ENCODE measurements around the gene ACSM3.
A peak's percentile ranks its signal among the peaks of the same experiment; 100 is the strongest.

Gene ACSM3

DNA sequence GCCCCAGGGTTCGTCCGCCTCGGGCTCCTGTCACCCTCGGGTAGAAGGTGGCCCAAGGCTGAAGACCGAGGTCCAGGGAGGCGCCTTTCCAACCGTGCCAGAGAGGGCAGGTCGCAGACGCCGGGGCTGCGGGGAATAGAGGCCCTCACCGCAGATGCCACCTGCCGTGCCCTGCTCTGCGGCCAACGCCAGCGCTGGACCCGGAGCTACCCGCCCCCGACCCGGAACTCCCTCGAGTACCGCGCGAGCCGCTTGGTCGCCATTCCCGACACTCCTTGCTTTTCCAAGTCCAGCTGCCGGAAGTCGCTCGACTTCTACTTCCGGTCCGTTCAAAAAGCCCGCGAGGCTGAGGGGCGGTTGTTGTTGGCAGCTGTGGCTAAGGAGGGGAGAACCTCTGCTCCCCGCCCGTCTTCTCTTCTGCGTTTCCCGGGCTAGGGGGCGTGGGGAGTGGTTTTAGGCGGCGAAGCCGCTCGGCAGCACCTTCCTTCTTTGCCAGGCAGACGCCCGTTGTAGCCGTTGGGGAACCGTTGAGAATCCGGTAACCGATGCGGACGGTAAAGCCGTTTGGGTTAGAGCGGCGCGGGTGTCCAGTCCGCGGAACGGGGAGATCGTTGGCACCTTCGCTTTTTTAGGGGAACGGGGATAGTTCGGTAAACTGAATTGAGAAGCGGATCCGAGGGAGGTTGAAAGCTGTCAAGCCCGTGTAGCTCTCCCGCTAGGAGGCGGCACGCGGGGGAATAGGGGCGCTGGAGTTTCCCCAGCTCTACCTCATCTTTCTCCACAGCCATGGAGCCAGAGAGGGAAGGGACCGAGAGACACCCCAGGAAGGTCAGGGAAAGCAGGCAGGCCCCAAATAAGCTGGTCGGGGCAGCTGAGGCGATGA is 42.6 kb downstream of the ACSM3 start, which contains the start of the genes ERI2 and REXO5:
ERI2 (minus strand) TSS at position 305 of the 883 bp plus-strand sequence; CDS start at position 263, 42 bp downstream.
REXO5 (plus strand) TSS at position 360 of the 883 bp plus-strand sequence; CDS start at position 787, 427 bp downstream.
- DNase-seq (ENCODE audit: low read depth) = peak; percentile 70

DNA sequence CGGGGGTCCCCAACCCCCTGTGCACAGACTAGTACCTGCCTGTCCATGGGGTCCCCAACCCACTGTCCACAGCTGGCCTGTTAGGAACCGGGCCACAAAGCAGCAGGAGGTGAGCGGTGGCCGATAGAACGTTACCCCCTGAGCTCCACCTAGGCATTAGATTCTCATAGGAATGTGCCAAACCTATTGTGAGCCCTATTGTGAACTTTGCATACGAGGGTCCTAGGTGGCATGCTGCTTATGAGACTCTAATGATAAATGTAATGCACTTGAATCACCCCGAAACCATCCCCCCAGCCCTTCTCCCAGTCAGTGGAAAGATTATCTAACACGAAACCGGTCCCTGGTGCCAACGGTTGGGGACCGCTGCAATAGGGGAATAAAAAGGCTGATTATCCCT is 44.0 kb downstream of the ACSM3 start:
- DNase-seq (ENCODE audit: low read depth) = no peak

DNA sequence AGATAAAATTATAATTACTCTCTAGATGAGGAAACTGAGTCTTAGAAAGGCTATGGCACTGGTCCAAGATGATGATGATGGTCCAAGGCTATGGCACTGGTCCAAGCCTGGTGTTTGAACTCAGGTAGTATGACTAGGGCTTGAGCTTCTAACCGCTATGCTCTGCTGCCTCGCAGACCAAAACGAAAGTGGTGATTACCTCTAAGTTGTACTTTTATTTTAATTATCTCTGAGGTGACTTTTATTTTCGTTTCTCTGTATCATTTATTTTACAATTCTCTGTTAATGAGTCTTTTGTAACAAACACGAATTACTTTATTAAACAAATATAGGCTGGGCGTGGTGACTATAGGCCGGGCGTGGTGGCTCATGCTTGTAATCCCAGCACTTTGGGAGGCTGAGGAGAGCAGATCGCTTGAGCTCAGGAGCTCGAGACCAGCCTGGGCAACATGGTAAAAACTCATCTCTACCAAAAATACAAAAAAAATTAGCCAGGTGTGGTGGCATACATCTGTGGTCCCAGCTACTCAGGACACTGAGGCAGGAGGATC is 48.1 kb downstream of the ACSM3 start:
- DNase-seq (ENCODE audit: low read depth) = no peak

DNA sequence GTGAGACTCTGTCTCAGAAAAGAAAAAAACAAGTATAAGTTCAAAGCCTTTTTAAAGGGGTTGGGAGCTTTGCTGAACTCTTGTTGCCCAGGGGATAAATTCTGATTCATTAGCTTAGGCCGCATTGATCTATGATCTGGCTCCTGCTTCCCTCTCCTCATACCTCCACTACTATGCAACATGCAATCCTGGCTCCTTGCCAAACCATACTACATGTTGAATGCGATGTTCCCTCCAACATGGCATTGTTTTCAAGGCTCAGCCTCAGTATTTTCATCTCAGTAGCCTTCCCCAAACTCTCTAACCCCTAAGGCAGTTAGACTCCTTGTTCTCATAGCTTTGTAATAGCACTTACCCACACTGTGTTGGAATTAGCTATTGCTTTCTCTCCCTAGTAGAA is 48.7 kb downstream of the ACSM3 start:
- no peak for DNase-seq (ENCODE audit: low read depth)

DNA sequence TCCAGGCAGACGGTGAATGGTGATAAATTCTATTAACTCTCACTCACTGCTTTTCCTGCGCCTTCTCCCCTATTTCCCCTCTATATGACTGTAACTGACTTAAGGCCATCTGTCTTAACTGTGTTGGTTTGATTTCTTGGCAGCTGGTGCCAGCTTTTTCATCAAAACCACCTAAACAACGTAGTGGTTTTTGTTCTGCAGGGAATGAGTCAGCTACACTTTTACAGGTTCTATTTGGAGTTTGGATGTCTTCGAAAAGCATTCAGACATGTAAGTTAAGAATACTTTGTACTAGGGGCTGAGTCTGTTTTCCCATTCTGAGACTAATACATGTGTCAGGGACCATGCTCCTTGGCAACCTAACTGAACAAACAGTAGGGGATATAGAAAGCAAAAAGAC is 51.0 kb downstream of the ACSM3 start:
- DNase-seq (ENCODE audit: low read depth) = no peak

DNA sequence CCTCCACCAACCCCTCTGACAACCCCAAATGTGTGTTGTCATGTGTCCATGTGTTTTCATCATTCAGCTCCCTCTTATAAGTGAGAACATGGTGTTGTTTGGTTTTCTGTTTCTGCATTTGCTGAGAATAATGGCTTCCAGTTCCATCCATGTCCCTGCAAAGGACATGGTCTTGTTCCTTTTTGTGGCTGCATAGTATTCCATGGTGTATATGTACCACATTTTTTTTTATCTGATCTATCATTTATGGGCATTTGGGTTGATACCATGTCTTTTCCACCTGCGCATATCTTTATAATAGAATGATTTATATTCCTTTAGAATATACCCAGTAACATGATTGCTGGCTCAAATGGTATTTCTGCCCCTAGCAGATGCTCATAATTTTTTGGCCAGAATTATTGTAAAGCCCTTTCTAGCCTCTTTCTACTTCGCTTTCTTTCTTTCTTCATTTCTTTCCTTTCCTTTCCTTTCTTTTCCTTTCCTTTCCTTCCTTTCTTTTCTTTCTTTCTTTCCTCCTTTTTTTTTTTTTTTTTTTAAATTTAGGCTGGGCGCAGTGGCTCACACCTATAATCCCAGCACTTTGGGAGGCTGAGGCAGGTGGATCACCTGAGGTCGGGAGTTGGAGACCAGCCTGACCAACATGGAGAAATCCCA is 55.2 kb downstream of the ACSM3 start:
- DNase-seq (ENCODE audit: low read depth) = no peak

DNA sequence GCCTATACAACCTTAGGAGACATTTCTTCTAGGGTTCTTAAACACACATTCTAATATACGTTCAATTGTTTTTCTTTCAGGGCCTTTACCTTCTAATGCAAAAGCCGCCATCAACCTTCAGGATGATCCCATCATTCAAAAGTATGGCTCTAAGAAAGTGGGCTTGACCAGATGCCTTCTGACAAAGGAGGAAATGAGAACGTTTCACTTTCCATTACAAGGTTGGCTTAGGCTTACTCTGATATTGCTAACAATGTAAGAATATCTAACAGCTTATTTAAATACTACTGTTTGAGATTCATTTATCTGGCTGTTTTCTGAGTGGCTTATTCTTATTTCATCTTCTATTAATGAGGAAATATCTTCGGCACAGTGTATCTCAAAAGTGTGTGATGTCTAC is 57.9 kb downstream of the ACSM3 start:
- no peak for DNase-seq (ENCODE audit: low read depth)

DNA sequence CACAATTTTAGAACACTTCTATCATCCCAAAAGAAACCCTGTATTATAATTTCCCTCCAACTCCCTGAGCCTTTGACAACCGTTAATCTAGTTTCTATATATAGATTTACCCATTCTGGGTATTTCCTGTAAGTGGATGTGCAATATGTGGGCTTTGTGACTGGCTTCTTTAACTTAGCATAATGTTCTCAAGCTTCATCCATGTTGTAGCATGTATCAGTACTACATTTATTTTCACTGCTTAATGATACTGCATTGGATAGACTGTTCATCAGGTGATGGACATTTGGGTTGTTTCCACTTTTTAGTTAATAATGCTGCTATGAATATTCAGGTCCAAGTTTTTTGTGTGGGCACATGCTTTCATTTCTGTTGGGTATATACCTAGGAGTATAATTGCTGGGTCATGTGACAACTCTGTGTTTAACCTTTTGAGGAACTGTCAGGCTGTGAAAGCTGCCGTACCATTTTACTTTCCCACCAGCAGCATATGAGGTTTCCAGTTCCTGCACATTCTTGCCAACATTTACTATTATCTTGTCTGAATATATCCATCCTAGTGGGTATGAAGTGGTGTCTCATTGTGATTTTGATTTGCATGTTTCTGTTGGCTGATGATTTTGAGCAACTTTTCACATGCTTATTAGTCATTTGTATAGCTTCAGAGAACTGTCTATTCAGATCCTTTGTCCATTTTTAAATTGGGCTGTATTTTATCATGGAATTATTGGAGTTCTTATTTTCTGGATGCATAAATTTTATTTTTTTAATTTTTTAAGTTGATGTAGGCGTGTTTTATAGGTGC is 58.9 kb downstream of the ACSM3 start:
- no peak for DNase-seq (ENCODE audit: low read depth)

DNA sequence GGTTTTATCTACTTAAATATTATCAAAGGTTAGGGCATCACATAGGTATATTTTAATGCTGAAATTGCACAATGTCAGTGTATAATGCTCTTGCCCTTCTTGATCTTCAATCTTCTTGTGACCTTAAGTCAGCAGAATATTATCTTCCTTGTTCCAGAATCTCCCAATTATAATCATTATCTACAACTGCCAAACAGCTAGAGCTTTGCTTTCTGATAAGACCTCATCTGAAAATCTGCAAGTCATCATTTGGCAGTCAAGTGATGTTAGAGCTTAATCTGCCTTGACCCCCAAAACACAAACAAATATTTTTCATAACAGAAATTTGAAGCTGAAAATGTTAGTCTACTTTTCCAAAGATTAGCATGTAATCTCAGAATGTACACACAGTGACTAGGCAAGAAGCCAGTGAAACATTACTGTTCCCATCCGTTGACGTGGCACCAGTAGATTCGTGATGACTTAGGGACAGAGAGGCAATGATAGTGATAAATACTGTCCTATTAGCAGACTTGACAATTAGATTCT is 62.3 kb downstream of the ACSM3 start:
- DNase-seq (ENCODE audit: low read depth) = no peak

DNA sequence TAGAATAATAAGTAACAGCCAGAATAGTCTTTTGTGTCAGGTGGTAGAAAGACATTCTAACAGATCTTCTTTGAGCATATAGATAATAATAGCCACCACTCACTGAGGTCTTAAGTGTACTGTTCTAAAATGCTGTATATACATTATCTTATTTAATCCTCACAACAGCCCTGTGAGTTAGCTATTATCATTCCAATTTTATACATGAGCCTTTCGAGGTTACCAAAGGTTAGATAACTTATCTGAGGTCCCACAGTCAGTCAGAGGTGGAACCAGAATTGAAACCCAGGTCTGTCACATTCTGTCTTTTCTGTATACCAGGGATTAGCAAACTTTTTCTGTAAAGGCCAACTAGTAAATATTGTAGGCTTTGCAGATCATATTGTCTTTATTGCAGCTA is 65.7 kb downstream of the ACSM3 start:
- no peak for DNase-seq (ENCODE audit: low read depth)

DNA sequence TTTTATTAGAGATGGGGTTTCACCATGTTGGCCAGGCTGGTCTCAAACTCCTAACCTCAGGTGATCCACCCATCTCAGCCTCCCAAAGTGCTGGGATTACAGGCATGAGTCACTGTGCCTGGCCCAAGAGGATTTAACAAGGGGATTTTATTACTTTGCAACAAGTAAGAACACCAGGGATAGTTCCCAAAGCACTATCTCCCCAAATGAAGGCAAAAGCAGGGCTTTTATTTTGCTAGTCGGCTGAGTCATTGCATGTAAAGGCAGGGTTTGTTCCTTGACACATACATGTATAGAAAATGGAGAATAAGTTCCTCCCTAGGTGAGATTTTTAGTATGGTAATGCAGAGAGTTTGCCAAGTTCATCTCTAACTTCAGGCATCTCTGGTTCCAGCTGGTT is 66.6 kb downstream of the ACSM3 start:
- no peak for DNase-seq (ENCODE audit: low read depth)

DNA sequence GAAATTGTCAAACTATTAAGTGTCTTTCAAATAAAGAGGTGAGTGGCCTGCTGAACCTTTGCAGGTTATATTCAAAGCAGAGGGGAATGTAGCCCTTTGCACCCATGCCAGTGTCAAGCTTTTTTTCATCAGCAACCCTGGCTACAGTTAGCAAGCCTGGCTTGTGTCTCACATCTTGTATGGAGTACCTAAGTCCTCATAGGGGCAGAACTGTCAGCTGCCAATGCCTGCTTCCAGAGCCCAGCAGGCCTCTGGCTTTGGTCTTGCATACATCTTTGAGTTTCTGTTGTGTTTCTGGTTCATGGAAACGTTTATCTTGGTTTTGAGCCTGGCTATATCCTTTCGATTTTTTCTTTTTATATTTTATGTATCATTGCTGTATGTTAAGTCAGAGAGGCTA is 69.3 kb downstream of the ACSM3 start:
- no peak for DNase-seq (ENCODE audit: low read depth)

DNA sequence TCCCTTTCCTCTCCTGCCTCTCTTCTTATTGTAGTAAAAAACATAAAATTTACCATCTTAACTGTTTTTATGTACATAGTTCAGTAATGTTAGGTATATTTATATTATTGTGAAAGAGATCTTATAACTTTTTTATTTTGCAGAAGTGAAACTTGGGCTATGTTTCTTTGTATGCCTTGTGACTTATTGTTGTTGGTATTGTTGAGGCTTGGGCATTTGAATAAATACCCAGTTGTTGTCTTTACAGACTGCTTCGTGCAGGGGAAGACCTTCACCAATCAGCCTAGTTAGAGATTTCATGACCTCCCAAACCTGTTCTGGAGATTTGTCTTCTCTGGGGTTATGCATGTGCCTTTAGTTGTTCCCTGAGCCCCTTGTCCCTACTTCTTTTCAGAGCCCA is 74.4 kb downstream of the ACSM3 start:
- DNase-seq (ENCODE audit: low read depth) = no peak

DNA sequence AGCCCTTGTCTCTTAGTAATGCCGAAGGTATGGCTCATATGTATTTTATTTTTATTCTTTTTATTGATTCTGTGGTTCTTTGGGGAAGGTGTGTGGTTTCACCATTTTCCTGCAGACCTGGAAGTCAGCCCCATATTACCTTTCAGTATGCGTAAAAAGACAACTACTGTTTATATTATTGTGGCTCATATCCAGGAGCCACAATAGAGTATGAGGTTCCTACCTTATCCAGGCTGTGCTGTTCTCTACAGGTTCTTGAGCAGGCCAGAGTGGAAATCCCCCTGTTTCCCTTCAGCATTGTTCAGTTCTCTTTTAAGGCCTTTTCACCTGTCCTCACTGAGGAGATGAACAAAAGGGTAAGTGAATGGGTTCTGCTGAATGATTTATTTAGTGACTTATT is 75.7 kb downstream of the ACSM3 start:
- no peak for DNase-seq (ENCODE audit: low read depth)

DNA sequence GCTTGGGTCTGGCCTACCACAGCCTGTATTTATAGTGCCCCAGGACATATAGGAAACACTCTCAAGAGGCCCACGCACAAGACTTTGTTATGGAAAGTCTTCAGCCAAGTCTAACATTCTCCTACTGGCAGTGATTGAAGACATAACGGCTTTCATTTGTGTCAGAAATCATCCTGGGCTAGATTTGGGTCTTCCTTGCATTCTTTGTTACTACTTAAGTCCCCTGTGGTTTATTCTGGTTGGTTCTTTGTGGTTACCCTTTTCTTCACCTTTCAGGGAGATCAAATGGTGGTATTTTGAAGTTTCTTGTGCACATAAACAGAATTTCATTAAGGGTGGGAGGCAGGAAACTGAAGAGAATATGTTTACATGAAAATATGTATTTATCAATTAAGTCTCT is 80.2 kb downstream of the ACSM3 start:
- DNase-seq (ENCODE audit: low read depth) = no peak

DNA sequence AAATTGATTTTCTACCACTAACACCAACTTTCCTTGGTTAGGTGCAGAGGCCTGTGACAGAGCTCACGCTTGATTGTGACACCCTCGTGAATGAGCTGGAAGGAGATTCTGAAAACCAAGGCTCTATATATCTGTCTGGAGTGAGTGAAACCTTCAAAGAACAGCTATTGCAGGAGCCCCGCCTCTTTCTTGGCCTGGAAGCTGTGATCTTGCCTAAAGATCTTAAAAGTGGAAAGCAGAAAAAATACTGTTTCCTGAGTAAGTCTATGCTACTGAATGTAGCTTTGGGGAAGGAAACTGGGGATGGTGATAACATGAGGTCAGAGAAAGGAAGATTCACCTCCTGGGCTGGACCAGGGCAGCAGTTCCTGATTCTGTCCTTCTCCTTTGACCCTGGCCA is 80.8 kb downstream of the ACSM3 start:
- DNase-seq (ENCODE audit: low read depth) = no peak

DNA sequence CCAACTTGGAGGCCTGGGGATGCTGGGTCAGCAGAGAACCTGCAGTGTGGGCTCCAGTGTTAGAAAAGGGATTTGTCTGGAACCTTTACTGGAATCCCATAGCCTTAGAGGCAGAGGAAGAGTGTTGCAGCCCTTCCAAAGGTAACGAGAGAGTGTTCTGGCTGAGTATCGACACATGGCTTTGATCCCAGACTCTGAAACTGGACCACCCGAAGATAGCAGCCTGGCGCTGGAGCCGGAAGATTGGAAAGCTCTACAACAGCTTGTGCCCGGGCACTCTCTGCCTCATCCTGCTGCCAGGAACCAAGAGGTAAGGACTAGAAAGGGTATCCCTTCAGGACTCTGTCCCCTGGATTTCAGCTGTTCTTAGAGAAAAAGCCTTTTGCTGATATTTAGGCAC is 82.2 kb downstream of the ACSM3 start:
- DNase-seq (ENCODE audit: low read depth) = no peak

DNA sequence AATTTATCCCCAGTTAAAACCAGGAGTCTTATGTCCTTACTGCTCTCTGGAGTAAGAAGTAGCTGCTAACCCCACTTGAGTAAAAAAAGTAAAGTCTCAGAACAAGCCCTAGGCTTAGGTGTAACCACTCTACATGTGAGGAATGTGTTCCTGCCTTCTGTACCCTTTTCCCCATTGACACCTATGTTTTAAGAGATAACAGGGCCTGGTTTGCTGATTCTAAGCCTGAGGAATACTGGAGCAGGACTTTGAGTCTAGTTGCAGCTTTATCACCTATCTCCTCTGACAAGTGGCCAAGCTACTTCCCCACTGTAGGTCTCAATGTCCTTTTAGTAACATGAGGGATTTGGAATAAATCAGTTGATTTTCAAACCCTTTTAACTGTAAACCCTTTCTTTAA is 82.7 kb downstream of the ACSM3 start:
- DNase-seq (ENCODE audit: low read depth) = no peak

Data from activated T-cell treated with anti-CD3 and anti-CD28 coated beads for 48 hours (primary cell).